Transverse colon (tissue), 4 donors: ENCODE measurements around the gene SERPINB11. TPM values are rescaled to one million over a fixed set of nuclear protein-coding genes. Genes with fewer than 3 reads are reported as not detected.

ENCODE experiments used
- DNase-seq: peaks from one replicate; pipeline ENCODE4 v3.0.0-alpha.2; 2019
- H3K27ac ChIP-seq, 4 donors: fragments of 200-600 bp; sonication (generic); 2 replicates each; pipeline ENCODE4 v1.5.1; 2016 to 2018; ENCODE audit warnings: inconsistent platforms in 4 of 4
- H3K27me3 ChIP-seq: fragments of 200-600 bp; sonication (generic); 2 replicates; pipeline ENCODE4 v1.5.1; 2017; ENCODE audit warnings: inconsistent platforms
- H3K36me3 ChIP-seq, 4 donors: fragments of 200-600 bp; sonication (generic); 2 replicates each; pipeline ENCODE4 v1.5.1; 2017 to 2019; ENCODE audit warnings: inconsistent platforms in 4 of 4
- H3K4me1 ChIP-seq, 4 donors: fragments of 200-600 bp; sonication (generic); 2 replicates each; pipeline ENCODE4 v1.5.1; 2017 to 2020; ENCODE audit warnings: inconsistent platforms in 4 of 4
- H3K4me3 ChIP-seq, 4 donors: fragments of 200-600 bp; sonication (generic); 1 replicate in 1 of 4; 2 replicates in 3 of 4; pipeline versions ENCODE4 v1.5.1 to v1.6.1; 2017 to 2019; ENCODE audit warnings: inconsistent platforms in 4 of 4
- H3K9me3 ChIP-seq, 2 donors: fragments of 200-600 bp; sonication (generic); 2 replicates each; pipeline ENCODE4 v1.5.1; 2017 to 2019; ENCODE audit warnings: inconsistent platforms in 2 of 2
- EP300 ChIP-seq: sonication (generic); formaldehyde crosslinking; IDR thresholded peaks from one replicate; pipeline ENCODE4 v1.6.1; 2017; ENCODE audit warnings: antibody characterized with exemption, low read depth
- POLR2A ChIP-seq: fragments of 450-650 bp; IDR thresholded peaks from one replicate; pipeline ENCODE4 v1.6.1; 2016; ENCODE audit warnings: antibody characterized with exemption, mild to moderate bottlenecking, moderate library complexity
- POLR2AphosphoS5 ChIP-seq, 3 donors: sonication (generic); formaldehyde crosslinking; IDR thresholded peaks; one replicate each; pipeline ENCODE4 v1.6.1; 2016; ENCODE audit warnings: antibody characterized with exemption in 3 of 3
- WGBS, 2 donors: methylation state at CpG; one replicate each; pipeline ENCODE4 v1.1.5; 2018; ENCODE audit warnings: low coverage in 1 of 2; 5-methylcytosine and 5-hydroxymethylcytosine counted together
- in situ Hi-C, 4 donors: fragments of 200-750 bp; cut with MboI; loops; one replicate each; pipeline versions ENCODE4 v1.15.0 to v1.15.1; 2017; ENCODE audit warnings: low sequenced_read_pairs in 3 of 4, low pct_ligation_motif_present in 1 of 4, low pct_unique_long_range_greater_than_20kb in 1 of 4
- intact Hi-C: fragments of 100-400 bp; cut with DNase I; formaldehyde crosslinking; loops from one replicate; pipeline ENCODE4 v1.15.1; 2023; ENCODE audit warnings: low total_unique reads
- total RNA-seq, 4 donors: library from RNA; depleted of rRNA; stranded (reverse); fragments of >200 nt; gene quantifications; one replicate each; pipeline ENCODE4 v1.1.0, GENCODE V29; 2016
- TF ChIP-seq, protein P1 (sequence below), 5 experiments: fragments of 200-600 bp in 3 of 5; fragments of 450-650 bp in 2 of 5; sonication (generic) in 3 of 5; IDR thresholded peaks; 1 replicate in 2 of 5; 2 replicates in 3 of 5; pipeline ENCODE4 v1.5.1; 2016 to 2017; ENCODE audit warnings: antibody characterized with exemption in 5 of 5, inconsistent platforms in 3 of 5, mild to moderate bottlenecking in 2 of 5, moderate library complexity in 1 of 5

The SERPINB11 gene
- total RNA-seq, 4 donors from 2014 or later: not detected

DNA sequence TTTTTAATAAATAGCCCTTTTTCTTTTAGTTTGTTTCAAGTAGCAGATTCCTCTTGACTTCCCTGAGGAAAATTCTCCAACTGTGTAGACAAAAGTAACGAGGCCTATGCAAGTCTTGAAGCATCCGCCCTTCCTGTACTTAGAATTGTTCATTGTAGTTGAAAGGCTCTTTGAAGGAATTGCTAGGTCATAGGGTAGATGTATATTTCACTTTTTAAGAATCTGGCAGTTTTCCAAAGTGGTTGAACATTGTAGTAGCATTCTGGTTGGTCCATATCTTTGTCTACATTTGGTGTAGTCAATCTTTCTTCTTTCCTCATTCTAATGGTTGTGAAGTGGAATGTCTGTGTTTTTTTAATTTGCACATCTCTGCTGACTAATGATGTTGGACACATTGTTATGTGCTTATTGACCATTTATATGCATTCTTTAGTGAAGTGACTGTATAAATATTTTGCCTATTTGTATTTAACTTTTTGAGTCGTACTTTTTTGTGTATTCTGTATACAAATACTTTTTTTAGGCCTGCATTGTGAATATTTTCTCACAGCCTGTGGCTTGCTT lies 5.6 kb upstream of the SERPINB11 start:
- no peak overlapping the region for H3K4me3 ChIP-seq
- H3K4me1 ChIP-seq: no peaks in the 10 kb centered on the region
- H3K9me3 ChIP-seq: no peaks in the 10 kb centered on the region
- 49 to 54% methylated on average over 2 to 3 of the region's 3 CpGs for WGBS, 2 donors
- intact Hi-C loops: no loop called here
- no peak overlapping the region for H3K27ac ChIP-seq
- no peak for DNase-seq
- no peaks in the 10 kb centered on the region for H3K36me3 ChIP-seq
- H3K27me3 ChIP-seq: no peaks in the 10 kb centered on the region
- in situ Hi-C loops: no loop called here
- TF ChIP-seq, protein P1, sequence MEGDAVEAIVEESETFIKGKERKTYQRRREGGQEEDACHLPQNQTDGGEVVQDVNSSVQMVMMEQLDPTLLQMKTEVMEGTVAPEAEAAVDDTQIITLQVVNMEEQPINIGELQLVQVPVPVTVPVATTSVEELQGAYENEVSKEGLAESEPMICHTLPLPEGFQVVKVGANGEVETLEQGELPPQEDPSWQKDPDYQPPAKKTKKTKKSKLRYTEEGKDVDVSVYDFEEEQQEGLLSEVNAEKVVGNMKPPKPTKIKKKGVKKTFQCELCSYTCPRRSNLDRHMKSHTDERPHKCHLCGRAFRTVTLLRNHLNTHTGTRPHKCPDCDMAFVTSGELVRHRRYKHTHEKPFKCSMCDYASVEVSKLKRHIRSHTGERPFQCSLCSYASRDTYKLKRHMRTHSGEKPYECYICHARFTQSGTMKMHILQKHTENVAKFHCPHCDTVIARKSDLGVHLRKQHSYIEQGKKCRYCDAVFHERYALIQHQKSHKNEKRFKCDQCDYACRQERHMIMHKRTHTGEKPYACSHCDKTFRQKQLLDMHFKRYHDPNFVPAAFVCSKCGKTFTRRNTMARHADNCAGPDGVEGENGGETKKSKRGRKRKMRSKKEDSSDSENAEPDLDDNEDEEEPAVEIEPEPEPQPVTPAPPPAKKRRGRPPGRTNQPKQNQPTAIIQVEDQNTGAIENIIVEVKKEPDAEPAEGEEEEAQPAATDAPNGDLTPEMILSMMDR (IDR thresholded peaks at IDR 0.05): no peak
- TF ChIP-seq POLR2A: no peak
- TF ChIP-seq POLR2AphosphoS5 (IDR thresholded peaks at IDR 0.05): no peak
- TF ChIP-seq EP300: no peak

DNA sequence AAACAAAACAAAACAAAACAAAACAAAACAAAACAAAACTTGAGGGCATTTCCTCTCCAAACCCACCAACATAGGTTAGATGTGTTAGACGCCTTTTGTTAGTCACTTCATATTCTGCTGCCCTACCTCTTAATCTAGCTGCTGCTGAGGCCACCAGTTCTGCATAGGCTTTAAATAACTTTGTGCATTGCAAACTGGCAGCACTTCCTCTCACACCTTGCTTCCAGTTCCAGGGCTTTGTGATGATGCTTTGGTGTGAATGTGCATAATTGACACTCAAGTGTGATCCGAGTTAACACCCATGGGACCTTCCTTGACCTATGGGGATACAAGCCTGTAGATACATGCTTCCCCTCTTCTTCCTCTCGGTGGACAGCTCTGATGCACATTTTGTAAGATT lies 2.3 kb upstream of the SERPINB11 start:
- no peaks in the 10 kb centered on the region for H3K9me3 ChIP-seq
- H3K4me1 ChIP-seq: peaks cover 0 to 3% (median 0%) of the 10 kb centered on the region in 4 donors
- 58 to 66% methylated on average over 3 of the region's 3 CpGs for WGBS, 2 donors
- in situ Hi-C loops: no loop called here
- H3K27ac ChIP-seq: no peak overlapping the region
- no peaks in the 10 kb centered on the region for H3K36me3 ChIP-seq
- no peak overlapping the region for H3K4me3 ChIP-seq
- TF ChIP-seq, protein P1 (IDR thresholded peaks at IDR 0.05): no peak
- TF ChIP-seq POLR2A (no peak), POLR2AphosphoS5 (IDR thresholded peaks at IDR 0.05) (no peak), EP300 (no peak)
- intact Hi-C loops: no loop called here
- no peaks in the 10 kb centered on the region for H3K27me3 ChIP-seq
- no peak for DNase-seq

DNA sequence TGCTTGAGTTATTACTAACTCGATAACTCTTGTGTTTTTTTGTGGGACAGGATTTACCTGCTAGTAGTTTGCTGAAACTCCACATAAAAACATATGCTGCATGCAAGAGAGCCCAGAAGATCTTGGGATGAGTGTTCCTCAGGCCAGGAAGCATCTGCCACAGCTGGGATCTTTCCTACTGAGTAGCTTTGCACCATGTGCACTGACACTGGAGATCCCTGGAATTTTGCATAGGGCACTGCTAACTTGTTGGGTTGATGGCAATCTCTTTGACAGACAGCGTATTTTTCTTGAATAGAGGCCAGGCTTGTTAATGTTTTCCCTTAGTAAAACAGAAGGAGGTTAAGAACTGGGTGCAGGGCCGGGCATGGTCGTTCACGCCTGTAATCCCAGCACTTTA lies 808 bp upstream of the SERPINB11 start:
- Histone ChIP-seq H3K9me3 (no peaks in the 10 kb centered on the region), H3K27me3 (no peaks in the 10 kb centered on the region), H3K4me3 (no peak overlapping the region), H3K36me3 (no peaks in the 10 kb centered on the region), H3K4me1 (peaks cover 0 to 3% (median 0%) of the 10 kb centered on the region in 4 donors), H3K27ac (no peak overlapping the region)
- in situ Hi-C loops: no loop called here
- 7 to 53% methylated on average over 3 to 5 of the region's 5 CpGs for WGBS, 2 donors
- intact Hi-C loops: no loop called here
- no peak for TF ChIP-seq POLR2A
- TF ChIP-seq, protein P1 (IDR thresholded peaks at IDR 0.05): no peak
- DNase-seq: no peak

DNA sequence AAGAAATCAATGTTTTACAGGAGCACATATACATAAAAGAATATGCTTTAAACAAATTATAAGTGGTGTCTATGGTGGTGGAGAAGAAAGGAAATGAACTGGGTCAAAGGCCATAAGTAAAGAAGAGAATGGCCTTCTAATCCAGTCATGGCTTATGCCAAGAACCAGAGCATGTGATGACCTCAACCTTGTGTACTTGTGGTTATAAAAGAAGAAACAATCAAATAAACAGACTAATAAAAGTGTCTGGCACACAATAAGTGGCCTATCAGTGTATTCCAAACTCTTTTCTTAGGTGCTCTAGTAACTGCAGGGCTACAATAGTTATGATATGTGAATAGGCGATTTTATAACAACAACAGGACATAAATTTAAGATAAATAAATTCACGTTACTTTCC lies 2.6 kb downstream of the SERPINB11 start:
- H3K27me3 ChIP-seq: no peaks in the 10 kb centered on the region
- no peak overlapping the region for H3K27ac ChIP-seq
- no peak for DNase-seq
- in situ Hi-C loops: no loop called here
- intact Hi-C loops: no loop called here
- no peak overlapping the region for H3K4me3 ChIP-seq
- H3K36me3 ChIP-seq: no peaks in the 10 kb centered on the region
- no peaks in the 10 kb centered on the region for H3K9me3 ChIP-seq
- H3K4me1 ChIP-seq: peaks cover 0 to 3% (median 0%) of the 10 kb centered on the region in 4 donors
- WGBS, 2 donors: 33 to 38% methylated on average over 2 of the region's 2 CpGs
- TF ChIP-seq POLR2A: no peak
- TF ChIP-seq POLR2AphosphoS5 (IDR thresholded peaks at IDR 0.05): no peak
- no peak for TF ChIP-seq EP300
- TF ChIP-seq, protein P1 (IDR thresholded peaks at IDR 0.05): no peak
